ENCODE measurements around the gene ARHGAP18.

DNA sequence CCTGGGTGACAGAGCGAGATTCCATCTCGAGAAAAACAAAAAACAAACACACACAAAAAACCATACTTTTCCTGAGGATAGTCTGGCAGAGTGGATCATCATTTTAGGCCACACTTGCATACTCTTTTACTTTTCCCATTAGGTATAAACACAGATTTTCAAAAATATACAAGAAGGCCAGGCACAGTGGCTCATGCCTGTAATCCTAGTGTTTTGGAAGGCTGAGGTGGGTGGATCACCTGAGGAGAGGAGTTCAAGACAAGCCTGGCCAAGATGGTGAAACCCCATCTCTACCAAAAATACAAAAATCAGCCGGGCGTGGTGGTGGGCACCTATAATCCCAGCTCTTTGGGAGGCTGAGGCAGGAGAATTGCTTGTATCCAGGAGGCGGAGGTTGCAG, 85.5 kb downstream of the ARHGAP18 start:
- TF ChIP-seq CTCF (IDR thresholded peaks at IDR 0.05; ENCODE audit: insufficient read depth, low read depth, low read length): no peak
- no peak for TF ChIP-seq EZH2 (IDR thresholded peaks at IDR 0.05; ENCODE audit: insufficient read depth, low read length)
